HG02623 (cell line): Measurements from ENCODE around the gene TOX2.

Experiments used
- ATAC-seq: cut with Tn5 transposase; IDR thresholded peaks from one replicate; pipeline ENCODE4 v1.9.1; 2021; ENCODE audit warnings: moderate library complexity; ENCODE audit not compliant: unreplicated experiment

Gene TOX2

GRCh38 chr20:44016525-44016924, 101.9 kb downstream of the TOX2 start:
- no peak for ATAC-seq

GRCh38 chr20:44017211-44017610, 102.6 kb downstream of the TOX2 start:
- ATAC-seq, result no peak

- no peak for ATAC-seq
Measured at GRCh38 chr20:44017905-44018258, 103.2 kb downstream of the TOX2 start.

- ATAC-seq, result no peak
Measured at GRCh38 chr20:44018259-44018941, 103.7 kb downstream of the TOX2 start.

GRCh38 chr20:44018942-44019637, 104.4 kb downstream of the TOX2 start:
- ATAC-seq, result no peak

- no peak for ATAC-seq
Measured at GRCh38 chr20:44019638-44020335, 105.1 kb downstream of the TOX2 start.

- no peak for ATAC-seq
Measured at GRCh38 chr20:44020406-44021148, 105.9 kb downstream of the TOX2 start.

- ATAC-seq, result no peak
Measured at GRCh38 chr20:44021186-44021585, 106.5 kb downstream of the TOX2 start.

GRCh38 chr20:44021900-44022299, 107.2 kb downstream of the TOX2 start:
- no peak for ATAC-seq

- ATAC-seq, result no peak
Measured at GRCh38 chr20:44022464-44022863, 107.8 kb downstream of the TOX2 start.

GRCh38 chr20:44023515-44024371, 109.1 kb downstream of the TOX2 start:
- no peak for ATAC-seq

GRCh38 chr20:44024820-44025580, 110.3 kb downstream of the TOX2 start:
- ATAC-seq, result no peak

- ATAC-seq, result no peak
Measured at GRCh38 chr20:44025756-44026155, 111.1 kb downstream of the TOX2 start.

GRCh38 chr20:44026647-44027342, 112.1 kb downstream of the TOX2 start:
- ATAC-seq, result no peak

- no peak for ATAC-seq
Measured at GRCh38 chr20:44027343-44028002, 112.8 kb downstream of the TOX2 start.

- no peak for ATAC-seq
Measured at GRCh38 chr20:44028003-44028730, 113.5 kb downstream of the TOX2 start.

GRCh38 chr20:44028868-44029847, 114.5 kb downstream of the TOX2 start:
- ATAC-seq, result peak; percentile 74
